Measurements from ENCODE around the gene COL6A2.

DNA sequence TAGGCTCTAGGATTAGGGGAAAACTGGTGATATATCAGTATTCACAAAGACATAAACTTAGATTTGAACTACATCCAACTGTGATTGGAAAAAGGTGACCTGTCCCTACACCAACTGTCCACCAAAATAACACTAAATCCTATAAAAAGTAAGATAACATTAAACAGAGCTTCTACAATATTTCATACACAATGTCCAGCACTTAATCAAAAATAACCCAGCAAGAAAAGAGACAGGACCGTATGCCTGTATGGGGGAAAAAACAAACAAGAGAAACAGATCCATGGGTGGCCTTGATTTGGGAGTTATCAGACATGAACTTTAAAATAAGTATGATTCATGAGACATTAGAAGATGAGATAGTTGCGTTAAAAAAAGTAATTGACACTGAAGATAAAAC lies 9.7 kb upstream of the COL6A2 start:
- no peak for TF ChIP-seq POLR2AphosphoS5 (IDR thresholded peaks at IDR 0.05; ENCODE audit: low read depth)
- TF ChIP-seq, protein P1, sequence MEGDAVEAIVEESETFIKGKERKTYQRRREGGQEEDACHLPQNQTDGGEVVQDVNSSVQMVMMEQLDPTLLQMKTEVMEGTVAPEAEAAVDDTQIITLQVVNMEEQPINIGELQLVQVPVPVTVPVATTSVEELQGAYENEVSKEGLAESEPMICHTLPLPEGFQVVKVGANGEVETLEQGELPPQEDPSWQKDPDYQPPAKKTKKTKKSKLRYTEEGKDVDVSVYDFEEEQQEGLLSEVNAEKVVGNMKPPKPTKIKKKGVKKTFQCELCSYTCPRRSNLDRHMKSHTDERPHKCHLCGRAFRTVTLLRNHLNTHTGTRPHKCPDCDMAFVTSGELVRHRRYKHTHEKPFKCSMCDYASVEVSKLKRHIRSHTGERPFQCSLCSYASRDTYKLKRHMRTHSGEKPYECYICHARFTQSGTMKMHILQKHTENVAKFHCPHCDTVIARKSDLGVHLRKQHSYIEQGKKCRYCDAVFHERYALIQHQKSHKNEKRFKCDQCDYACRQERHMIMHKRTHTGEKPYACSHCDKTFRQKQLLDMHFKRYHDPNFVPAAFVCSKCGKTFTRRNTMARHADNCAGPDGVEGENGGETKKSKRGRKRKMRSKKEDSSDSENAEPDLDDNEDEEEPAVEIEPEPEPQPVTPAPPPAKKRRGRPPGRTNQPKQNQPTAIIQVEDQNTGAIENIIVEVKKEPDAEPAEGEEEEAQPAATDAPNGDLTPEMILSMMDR (conservative IDR thresholded peaks at IDR 0.05; ENCODE audit: low read depth in 2 of 2): no peak
- TF ChIP-seq, protein P2, sequence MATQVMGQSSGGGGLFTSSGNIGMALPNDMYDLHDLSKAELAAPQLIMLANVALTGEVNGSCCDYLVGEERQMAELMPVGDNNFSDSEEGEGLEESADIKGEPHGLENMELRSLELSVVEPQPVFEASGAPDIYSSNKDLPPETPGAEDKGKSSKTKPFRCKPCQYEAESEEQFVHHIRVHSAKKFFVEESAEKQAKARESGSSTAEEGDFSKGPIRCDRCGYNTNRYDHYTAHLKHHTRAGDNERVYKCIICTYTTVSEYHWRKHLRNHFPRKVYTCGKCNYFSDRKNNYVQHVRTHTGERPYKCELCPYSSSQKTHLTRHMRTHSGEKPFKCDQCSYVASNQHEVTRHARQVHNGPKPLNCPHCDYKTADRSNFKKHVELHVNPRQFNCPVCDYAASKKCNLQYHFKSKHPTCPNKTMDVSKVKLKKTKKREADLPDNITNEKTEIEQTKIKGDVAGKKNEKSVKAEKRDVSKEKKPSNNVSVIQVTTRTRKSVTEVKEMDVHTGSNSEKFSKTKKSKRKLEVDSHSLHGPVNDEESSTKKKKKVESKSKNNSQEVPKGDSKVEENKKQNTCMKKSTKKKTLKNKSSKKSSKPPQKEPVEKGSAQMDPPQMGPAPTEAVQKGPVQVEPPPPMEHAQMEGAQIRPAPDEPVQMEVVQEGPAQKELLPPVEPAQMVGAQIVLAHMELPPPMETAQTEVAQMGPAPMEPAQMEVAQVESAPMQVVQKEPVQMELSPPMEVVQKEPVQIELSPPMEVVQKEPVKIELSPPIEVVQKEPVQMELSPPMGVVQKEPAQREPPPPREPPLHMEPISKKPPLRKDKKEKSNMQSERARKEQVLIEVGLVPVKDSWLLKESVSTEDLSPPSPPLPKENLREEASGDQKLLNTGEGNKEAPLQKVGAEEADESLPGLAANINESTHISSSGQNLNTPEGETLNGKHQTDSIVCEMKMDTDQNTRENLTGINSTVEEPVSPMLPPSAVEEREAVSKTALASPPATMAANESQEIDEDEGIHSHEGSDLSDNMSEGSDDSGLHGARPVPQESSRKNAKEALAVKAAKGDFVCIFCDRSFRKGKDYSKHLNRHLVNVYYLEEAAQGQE (IDR thresholded peaks at IDR 0.05; ENCODE audit: unreplicated experiment): no peak
- TF ChIP-seq NANOG (IDR thresholded peaks at IDR 0.05; ENCODE audit: borderline replicate concordance): no peak
- TF ChIP-seq EZH2 (IDR thresholded peaks at IDR 0.05; ENCODE audit: low read depth, unreplicated experiment): no peak
- no peak for TF ChIP-seq EZH2phosphoT487 (IDR thresholded peaks at IDR 0.05; ENCODE audit: unreplicated experiment)
- no peak for TF ChIP-seq CREB1 (CRISPR knock-in tag; IDR thresholded peaks at IDR 0.05; ENCODE audit: low read depth)
- TF ChIP-seq JUNB (IDR thresholded peaks at IDR 0.05; ENCODE audit: unreplicated experiment): no peak

Data from GM23338 (cell line).